Esophagus muscularis mucosa (tissue), 3 donors: ENCODE results near the gene COPZ1.

ENCODE experiments used
- CTCF ChIP-seq, 3 experiments: fragments of 200-600 bp in 2 of 3; fragments of 450-650 bp in 1 of 3; sonication (generic) in 2 of 3; IDR thresholded peaks; one replicate each; pipeline ENCODE4 v1.5.1; 2017 to 2019; ENCODE audit warnings: antibody characterized with exemption in 3 of 3, mild to moderate bottlenecking in 2 of 3, moderate library complexity in 1 of 3
- POLR2AphosphoS5 ChIP-seq, 2 donors: sonication (generic); formaldehyde crosslinking; IDR thresholded peaks; one replicate each; pipeline ENCODE4 v1.6.1; 2017; ENCODE audit warnings: antibody characterized with exemption in 2 of 2

- TF ChIP-seq CTCF (IDR thresholded peaks at IDR 0.05), result no peak
- no peak for TF ChIP-seq POLR2AphosphoS5 (IDR thresholded peaks at IDR 0.05)
These were observed 61.6 kb downstream of the COPZ1 start for GRCh38 chr12:54386403-54387113.
